Heart left ventricle (tissue), 13 donors: ENCODE results near the gene TNP1.

Experiments used
- POLR2A ChIP-seq, 2 donors: fragments of 450-650 bp; IDR thresholded peaks; one replicate each; pipeline ENCODE4 v1.6.1; 2017; ENCODE audit warnings: antibody characterized with exemption in 2 of 2, mild to moderate bottlenecking in 2 of 2, moderate library complexity in 2 of 2
- TF ChIP-seq, protein P1 (sequence below), 12 donors: fragments of 200-600 bp; sonication (generic) in 4 of 12; IDR thresholded peaks; one replicate each; pipeline versions ENCODE4 v1.5.0 to v1.8.0; 2018 to 2022; ENCODE audit warnings: antibody characterized with exemption in 12 of 12, mild to moderate bottlenecking in 5 of 12
- donor health status: ischemic (EF 13 %, LVEDD 7.1; RV severe dilation, severe dysfunction).
- donor health status: DM: no; HTN: yes; CAD: no.
- donor health status: DM: no; HTN: no; CAD: no.
- donor health status: ischemic (EF 25% LVEDD 6.9; RV normal size, moderate dysfunction).
- donor health status: ischemic (EF 25% LVEDD 5.7; RV mildly dilated, moderate dysfunction).
- donor health status: ischemic (EF 35%, LVEDD 5.7; RV mildly dilated, moderate dysfunction).
- donor health status: nonischemic (EF 11% LVEDD 7.7; RV severe dilation, severe dysfunction).
- donor health status: DM: yes; HTN: yes; CAD: no.
- donor health status: PGD.
- donor health status: ischemic (EF 29% LVEDD 5.4; RV normal size, mild dysfunction).
- donor health status: nonischemic (EF 23%, LVEDD 6.1; RV moderate dilation, normal function).

DNA sequence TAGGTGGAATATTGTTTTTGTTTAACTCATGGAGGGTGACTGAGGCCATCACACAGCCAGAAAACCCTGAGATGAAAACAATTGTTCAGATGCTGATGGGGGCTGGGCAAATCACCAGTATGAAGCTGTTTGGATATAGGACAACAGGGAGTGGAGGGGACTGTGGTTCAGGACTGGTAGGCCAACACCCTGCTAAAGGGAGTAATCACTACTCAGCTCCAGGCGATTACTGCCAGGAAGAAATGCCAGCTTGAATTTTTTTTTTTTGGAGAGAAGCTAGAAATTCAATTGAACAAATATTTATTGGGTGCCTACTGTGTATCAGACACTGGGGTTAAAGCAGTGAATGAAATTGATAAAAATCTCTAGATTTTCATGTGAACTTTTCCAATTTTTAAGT, 37.4 kb downstream of the TNP1 start:
- TF ChIP-seq, protein P1, sequence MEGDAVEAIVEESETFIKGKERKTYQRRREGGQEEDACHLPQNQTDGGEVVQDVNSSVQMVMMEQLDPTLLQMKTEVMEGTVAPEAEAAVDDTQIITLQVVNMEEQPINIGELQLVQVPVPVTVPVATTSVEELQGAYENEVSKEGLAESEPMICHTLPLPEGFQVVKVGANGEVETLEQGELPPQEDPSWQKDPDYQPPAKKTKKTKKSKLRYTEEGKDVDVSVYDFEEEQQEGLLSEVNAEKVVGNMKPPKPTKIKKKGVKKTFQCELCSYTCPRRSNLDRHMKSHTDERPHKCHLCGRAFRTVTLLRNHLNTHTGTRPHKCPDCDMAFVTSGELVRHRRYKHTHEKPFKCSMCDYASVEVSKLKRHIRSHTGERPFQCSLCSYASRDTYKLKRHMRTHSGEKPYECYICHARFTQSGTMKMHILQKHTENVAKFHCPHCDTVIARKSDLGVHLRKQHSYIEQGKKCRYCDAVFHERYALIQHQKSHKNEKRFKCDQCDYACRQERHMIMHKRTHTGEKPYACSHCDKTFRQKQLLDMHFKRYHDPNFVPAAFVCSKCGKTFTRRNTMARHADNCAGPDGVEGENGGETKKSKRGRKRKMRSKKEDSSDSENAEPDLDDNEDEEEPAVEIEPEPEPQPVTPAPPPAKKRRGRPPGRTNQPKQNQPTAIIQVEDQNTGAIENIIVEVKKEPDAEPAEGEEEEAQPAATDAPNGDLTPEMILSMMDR (IDR thresholded peaks at IDR 0.05): no peak
- TF ChIP-seq POLR2A (IDR thresholded peaks at IDR 0.05): no peak
